HG03066 (cell line): ENCODE data around the gene ADCY5.
"Not testable (repeated sequence)": the region's sequence is repeated elsewhere in the genome, so short reads cannot be mapped to it uniquely, and the experiment has no call there.

Source experiments
- ATAC-seq: cut with Tn5 transposase; IDR thresholded peaks from one replicate; pipeline ENCODE4 v1.9.1; 2021; ENCODE audit warnings: low read depth; ENCODE audit not compliant: unreplicated experiment

Gene ADCY5

GRCh38 chr3:123278446-123278845 lies 170.4 kb downstream of the ADCY5 start:
- ATAC-seq = no peak

DNA sequence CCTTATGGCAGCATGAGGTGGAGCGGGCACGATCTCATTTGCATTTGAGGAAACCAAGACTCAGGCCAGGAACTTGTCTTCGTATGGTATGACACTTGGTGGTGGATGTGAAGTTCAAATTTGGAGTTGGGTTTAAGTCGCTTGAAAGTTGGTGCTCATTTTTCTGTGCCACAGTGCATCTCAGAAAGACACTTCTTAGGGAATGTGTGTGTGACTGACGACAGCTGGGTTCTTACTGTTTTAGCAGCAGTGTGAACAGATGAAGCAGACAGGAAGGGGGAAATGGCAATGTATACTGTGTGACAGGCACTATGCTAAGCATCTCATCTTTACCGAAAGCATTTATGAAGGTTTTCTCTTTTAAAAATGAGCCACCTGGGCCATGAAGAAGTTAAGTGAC lies 171.8 kb downstream of the ADCY5 start:
- no peak for ATAC-seq

DNA sequence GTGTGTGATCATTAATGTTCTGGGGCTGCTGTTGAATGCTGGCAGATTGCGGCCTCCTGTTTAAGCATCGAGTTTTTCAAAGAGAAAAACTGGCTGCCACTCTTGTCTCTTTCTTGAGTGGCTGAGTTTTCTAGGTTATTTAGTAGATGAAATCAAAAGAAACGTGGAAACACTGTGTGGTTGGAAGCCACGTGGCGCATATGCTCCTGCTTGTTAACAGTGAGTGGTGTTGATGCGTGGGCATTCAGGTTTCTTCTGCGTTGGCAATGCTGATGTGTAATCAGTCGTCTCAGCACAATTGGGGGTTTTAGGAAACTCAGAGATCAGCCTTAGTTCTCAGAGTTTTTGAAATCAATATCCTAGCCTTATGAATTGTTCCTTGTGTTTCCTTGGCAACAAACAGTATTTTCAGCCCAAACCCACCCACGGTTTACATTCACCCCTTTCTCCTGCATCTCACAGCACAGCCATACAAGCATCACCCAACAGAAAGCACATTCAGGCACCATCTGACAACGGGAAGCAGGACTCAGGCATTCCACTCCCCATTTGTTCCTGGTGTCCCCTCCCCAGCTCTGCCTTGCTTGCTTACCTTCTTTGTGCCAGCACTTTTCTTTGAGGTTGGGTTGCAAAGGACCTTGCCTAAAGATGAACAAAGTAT lies 172.4 kb downstream of the ADCY5 start:
- ATAC-seq = no peak

GRCh38 chr3:123275691-123276090 lies 173.2 kb downstream of the ADCY5 start:
- no peak for ATAC-seq

DNA sequence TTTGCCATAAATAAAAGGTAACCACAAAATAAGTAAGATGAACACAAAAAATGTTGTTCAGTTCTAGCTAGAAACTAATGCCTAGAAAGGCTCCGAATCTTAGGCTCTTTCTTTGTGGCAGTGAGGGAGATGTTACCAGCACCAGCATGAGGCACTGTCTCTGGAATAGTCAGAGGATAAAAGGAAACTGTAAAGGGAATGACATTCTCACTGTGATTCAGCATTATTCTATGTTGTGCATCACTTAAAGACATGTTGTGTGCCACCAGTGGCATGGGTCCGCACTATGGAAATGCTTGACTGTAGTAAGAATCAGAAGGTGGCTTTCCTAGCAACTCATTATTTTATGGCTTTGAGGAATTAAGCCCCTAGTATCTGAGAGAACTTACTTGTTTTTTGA lies 176.3 kb downstream of the ADCY5 start:
- no peak for ATAC-seq

- ATAC-seq = no peak
Measured at GRCh38 chr3:123271466-123272159, 177.3 kb downstream of the ADCY5 start.

GRCh38 chr3:123270818-123271217 lies 178.1 kb downstream of the ADCY5 start:
- ATAC-seq = no peak

DNA sequence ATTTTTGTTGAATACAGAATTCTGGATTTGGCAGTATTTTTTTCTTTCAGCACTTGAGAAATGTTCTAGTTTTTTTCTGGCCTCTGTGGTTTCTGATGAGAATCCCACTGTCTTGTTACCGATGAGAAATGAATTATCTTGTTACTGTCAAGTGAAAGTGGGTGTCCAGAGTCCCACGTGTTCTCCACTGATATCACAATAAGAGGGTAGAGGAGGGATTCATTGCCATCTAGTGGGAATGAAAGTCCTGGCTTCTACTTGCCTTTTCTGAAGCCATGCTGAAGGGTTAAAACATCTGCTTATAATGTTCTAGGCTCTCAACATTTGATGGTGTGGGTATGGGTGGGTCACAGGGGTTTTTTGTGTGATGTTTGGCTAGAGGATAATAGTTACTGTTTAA lies 181.1 kb downstream of the ADCY5 start:
- ATAC-seq = no peak

GRCh38 chr3:123263941-123264340 lies 184.9 kb downstream of the ADCY5 start:
- ATAC-seq = no peak

DNA sequence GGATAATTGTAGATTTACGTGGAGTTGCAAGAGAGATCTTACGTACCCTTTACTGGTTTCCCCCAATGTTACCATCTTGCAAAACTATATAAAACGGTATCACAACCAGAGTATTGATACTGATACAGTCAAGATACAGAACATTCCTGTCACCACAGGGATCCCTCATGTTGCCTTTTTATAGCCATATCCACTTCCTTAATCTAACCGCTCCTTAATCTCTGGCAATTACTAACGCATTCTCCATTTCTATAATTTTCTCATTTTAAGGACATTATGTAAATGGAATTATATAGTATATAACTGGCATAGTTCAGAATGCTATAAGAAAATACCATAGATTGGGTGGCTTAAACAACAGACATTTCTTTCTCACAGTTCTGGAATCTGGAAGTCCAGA lies 186.0 kb downstream of the ADCY5 start:
- no peak for ATAC-seq

- no peak for ATAC-seq
Measured at GRCh38 chr3:123262226-123262625, 186.7 kb downstream of the ADCY5 start.

DNA sequence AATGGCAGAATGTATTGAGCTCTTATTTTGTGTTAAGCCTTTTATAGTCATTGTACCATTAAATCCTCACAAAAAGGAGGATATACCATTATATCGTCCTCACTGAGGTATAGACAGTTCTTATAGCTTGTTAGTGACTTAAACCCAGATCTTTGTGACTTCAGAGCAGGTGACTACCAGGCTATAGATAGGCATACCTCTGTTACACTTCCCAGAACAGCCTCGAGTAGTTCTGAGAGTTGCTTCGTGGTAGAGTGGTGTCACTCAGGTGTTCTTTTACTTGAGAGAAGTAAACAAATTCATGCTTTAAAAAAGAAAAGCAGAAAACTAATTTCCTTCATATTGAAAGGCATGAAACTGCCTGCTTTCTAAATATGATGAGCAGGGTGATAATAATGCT lies 187.2 kb downstream of the ADCY5 start:
- ATAC-seq = no peak

DNA sequence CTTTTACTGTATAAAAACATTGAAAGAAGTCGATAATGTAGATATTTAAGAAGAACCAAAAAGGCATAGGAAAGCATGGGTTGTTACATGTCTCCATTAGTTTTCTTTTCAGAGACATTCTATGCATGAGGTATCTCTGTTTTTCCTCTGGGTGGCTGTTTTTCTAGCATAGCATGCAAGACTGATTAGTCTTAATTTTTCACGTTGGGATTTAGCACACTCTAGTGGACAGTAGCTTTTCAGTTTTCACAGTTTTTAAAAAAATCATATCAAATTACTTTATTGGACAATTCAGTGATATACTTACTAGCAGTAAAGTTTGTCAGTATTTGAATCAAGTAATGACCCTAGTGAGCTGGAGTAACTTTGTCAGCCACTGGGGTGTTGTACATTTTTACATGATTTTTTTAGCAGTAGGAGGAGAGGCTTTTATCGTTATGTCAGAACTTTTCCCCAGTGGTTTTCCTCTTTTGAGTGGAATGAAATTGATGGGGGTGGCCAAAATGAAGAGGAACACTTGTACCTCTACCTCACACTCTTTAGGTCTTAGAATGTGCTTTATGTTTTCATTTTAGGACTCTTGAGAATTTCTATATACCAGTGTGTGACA lies 190.0 kb downstream of the ADCY5 start:
- no peak for ATAC-seq

DNA sequence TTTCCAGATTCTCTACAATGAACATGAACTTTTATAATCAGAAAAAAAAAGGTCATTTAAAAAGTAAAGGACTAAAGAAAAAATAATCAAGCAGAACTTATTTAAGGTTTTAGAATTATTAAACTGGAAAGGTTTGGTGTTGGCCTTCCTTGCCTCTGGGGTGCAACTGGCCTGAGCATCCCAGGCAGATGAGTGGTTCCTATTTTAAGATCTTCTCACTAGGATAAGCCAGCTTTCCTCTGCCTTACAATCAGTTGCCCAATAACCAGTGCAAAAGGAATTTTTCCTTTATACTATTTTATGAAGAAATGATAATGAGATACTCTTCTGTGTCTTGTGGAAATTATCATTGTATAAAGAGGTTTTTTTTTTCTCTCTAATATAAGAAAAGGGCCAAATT lies 190.5 kb downstream of the ADCY5 start:
- no peak for ATAC-seq

- ATAC-seq = no peak
Measured at GRCh38 chr3:123256256-123256655, 192.6 kb downstream of the ADCY5 start.

DNA sequence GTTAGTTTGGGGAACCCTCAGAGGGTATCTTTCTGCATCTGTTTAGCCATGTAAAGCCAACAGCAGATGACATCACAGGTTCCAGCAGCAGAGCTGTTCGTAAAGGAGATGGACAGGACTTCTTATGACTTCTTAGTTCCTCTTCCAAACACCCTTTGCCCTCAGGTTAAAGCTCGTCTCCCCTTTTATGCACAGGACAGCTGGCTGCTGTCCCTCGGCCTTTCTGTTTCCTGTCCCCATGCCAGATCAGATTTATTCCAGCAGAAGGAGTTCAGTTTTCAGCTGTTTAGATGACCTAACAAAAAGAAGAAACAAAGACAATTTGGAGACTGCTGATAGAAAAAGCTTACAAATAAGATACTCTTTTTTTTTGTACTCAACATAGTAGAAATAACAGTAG lies 202.0 kb downstream of the ADCY5 start:
- ATAC-seq = no peak

GRCh38 chr3:123244128-123244527 lies 204.8 kb downstream of the ADCY5 start:
- ATAC-seq = no peak

- no peak for ATAC-seq
Measured at GRCh38 chr3:123239756-123240155, 209.1 kb downstream of the ADCY5 start.

GRCh38 chr3:123239186-123239585 lies 209.7 kb downstream of the ADCY5 start:
- not testable (repeated sequence) for ATAC-seq

DNA sequence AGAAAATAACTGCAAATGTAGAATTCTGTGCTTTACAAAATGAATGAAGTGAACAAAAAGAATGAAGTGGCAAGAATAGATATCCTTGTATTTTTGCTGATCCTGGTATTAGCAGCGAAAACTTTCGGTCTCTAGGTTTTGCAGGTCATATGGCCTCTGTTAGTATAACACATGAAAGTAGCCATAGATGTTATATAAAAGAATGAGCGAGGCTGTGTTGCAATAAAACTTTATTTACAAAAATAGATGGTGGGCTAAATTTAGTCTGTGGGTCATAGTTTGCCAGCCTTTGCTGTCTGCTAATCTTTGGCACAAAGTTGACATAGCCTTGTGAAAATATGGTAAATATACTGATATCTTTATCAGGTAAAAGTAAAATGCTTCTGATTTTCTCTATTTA lies 212.0 kb downstream of the ADCY5 start:
- ATAC-seq = no peak
